Smooth muscle cell of the brain vasculature (primary cell): Measurements from ENCODE around the gene MEIS1.

Source experiments
- DNase-seq: peaks from one replicate; pipeline ENCODE4 v3.0.0-alpha.2; 2012; ENCODE audit warnings: low read depth, low spot score

MEIS1 gene

DNA sequence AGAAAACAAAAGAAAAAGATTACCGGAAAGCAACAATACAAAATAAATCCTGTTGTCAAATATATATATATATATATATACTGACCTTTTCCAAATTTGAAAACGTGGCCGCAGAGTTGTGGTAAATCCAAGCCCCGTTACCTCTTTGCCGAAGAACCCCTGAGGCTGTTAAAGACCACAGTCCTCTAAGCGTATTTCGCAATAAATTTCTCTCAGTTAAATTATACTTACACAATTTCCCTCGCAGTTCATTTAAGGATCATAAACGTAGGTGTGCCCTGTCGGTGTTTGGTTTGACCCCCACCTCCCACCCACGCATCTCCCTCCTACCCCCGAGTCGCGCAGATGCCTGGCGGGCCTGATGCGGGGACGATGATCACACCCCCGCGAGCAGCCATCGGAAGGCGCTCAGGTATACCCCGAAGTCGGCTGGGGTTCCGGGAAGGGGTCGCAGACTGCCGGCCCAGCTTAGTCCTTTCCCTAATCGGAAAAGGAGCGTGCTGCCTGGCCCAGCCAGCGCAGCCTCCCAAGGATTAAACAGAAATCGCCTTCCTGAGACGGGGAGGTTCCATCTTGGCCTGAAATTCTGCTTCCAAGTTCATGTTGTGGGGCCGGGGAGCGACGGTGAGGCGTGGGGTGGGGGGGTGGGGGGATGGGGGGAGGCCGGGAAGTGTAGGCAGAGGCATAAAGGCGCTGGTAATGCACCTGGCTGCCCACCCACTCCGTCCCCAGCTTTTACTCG, 2.9 kb upstream of the MEIS1 start:
- no peak for DNase-seq

DNA sequence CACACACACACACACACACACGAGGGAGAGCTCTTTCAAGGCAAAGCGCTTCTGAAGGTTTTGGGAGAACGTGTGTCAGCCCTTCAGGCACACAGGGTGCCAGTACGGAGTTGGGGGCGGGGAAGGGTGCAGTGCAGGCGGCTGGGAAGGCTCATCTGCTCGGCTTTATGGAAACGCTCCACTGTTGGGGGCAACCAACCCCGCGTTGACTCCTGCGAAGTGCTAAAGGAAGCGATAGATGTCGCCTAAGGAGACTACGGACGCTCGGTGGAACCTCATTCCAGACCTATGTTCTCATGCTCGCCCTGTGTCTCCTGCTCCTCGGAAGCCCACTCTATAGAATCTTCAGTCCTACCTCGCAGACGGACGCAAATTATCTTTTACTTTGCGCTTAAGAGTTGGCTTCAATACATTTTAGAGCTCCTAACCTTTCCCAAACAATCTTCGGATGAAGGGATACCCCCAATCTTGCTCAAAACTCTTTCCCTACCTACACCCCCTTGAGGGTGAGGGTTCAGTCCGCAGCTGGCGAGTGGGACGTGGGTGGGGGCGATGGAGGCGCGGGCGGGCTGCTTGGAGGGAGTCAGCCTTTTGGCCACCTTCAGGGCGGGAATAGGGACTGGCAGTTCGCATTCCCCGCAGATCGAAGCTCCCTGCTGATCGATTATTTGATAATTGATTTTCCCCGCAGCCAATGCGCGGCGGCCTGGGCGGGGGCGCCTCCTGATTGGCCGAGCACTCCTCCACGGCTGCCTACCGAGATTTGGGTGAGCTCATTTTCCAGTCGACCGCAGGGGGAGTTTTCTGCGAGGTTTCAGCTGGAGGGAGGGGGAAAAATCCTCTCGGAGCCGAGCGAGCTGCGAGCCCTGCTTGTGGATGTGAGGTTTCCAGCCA, 1.9 kb upstream of the MEIS1 start:
- no peak for DNase-seq

DNA sequence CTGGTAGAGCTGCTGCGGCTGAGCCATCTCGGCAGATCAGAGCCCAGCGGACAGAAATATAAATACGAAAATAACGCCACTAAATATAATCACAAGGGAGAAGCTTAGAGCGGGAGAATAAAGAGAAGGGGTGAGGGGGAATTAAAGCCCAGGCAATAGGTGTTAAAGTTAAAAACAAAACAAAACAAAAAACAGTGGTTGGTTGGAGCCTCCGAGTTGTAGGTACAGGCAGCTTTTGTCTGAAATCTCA, 1.3 kb upstream of the MEIS1 start:
- DNase-seq, result no peak

DNA sequence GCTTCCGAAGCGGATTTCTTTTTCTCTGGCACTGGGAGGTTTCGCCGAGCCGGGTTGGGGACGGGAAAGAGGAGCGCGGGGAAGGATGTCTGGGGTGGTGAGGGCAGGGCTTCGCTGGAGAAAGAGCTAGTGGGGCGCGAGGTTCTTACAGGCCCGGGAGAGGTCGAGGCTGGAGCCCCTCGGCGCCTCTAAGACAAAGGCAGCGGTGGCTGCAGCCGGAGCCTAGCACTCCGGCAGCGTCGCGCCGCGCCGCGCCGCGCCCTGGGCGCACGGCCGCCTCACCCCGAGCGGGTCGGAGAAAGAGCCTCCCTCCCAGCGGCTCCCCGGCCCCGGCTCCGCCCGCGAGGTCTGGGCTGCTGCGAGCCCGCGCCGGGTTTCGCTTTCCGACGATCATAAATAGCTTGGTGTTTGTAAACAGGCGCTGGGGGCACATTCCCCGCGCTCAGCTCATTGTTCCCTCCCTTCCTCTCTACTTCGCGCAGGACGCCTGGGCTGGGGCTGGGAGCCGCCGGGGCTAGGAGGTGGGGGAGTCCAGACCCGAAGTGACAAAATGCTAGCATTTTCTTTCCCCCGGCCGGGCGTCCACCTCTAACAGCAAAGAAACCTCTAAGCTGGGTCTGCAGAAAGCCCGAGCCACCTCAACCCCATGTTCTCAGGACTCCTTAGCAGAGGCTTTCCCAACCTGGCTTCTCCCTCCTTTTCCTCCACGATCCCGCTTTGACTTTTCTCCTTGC, 813 bp upstream of the MEIS1 start:
- DNase-seq, result no peak

DNA sequence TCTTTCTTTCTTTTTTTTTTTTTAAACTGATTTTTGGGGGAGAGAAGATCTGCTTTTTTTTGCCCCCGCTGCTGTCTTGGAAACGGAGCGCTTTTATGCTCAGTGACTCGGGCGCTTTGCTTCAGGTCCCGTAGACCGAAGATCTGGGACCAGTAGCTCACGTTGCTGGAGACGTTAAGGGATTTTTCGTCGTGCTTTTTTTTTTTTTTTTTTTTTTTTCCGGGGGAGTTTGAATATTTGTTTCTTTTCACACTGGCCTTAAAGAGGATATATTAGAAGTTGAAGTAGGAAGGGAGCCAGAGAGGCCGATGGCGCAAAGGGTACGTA, 587 bp downstream of the MEIS1 start:
- DNase-seq, result no peak

DNA sequence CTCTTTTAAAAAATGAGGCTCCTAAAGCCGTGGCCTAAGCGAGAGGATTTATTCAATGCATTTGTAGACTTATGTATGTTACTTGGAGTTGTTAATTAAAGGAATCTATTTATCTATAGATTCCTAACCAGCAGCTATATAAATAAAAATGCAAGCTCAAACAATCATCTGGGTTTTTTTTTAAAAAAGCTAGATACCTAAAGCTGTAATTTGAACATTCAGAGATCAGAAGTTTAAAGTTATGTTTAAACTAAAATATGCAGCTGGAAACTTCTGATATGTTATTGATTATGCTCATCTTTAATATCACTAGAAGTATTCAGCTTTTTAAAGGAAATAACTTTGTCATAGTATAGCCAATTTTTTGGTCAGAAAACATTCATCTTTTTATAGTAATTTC, 1.0 kb downstream of the MEIS1 start:
- no peak for DNase-seq

DNA sequence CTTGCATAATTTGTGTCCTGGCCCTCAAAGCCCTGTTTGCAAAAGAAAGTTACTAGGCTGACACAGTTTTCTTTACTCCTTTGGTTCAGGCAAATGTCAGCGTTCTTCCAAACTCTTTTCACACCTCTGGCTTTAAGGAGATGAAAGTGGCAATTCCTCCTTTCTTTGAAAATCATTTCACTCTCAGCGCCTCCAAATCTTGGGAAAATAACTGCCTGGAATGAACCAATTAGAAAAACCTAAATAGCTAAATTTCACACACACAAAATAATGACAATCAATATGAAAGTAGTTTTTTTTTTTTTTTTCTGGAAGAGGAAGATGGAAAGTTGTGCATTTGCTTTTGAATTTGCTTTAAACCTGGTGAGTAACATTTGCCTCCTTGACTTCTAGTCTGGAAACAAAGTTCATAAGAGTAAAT, 1.7 kb downstream of the MEIS1 start:
- DNase-seq, result no peak

DNA sequence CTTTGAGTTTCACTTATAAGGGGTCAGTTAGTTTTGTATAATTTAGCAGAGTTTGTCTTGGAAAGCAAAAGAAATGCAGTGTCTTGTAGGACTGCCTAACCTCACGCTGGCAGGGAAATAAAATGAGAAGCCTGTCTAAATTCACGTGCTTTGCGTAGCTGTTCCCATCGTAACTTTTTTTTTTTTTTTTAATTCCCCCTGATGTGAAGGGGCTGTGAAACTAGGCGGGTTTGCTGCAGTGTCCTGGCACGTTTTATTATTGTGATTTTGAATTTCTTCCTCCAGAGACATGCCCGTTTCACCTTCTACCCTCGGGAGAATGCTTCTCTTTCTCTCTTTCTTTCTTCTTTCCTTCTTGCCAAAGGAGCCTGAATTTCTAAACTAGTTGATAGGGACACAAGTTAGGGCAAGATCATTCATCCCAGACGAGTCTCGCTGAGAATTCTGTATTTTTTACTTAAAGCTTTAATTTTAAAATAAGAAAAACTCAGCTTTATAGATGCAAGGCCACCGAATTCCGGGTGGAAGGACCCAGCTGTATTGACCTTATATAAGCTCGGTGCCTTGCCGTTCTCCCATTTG, 2.3 kb downstream of the MEIS1 start:
- no peak for DNase-seq

DNA sequence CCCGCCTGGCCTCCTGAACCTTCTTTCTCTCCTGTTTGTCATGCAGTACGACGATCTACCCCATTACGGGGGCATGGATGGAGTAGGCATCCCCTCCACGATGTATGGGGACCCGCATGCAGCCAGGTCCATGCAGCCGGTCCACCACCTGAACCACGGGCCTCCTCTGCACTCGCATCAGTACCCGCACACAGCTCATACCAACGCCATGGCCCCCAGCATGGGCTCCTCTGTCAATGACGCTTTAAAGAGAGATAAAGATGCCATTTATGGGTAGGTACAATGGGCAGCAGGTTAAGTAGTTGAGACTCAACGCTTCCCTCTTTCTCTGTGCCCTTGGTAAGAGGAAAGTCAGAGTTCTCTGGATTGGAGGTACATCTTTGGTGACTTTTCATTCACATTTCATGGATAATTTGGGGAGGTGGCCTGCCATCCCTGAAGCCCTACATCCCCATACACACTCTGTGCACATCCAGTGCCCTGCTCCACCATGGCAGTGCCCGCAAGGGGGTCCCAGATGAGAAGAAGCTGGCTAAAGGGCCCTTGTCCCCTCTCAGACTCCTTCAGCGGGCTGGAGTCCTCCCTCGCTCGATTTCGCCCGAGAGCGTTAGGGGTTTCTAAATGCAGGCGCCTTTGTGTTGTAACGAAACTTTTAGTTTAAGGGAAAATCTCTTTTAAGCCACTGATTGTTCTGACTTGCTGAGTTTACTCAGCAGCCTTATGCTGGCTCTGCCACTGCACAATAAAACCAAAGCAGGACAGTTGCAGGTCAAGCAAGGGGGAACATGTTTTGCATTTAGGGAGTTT, 3.0 kb downstream of the MEIS1 start:
- DNase-seq, result no peak

DNA sequence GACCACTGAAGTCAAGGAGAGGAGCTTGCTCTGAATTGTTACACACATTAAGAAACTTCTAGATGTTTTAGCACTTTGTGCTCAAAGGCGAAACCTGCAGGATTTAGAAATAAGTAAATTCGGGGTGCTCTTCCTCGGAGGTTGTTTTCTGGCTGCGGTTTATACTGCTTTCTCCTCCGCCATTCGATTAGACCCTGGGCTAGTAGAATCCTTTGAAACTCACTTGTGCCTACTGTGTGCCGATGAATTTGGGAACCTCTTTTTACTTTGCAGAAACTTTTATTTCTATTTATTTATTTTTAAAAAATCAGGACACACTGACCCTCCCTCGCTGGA, 3.5 kb downstream of the MEIS1 start:
- no peak for DNase-seq

DNA sequence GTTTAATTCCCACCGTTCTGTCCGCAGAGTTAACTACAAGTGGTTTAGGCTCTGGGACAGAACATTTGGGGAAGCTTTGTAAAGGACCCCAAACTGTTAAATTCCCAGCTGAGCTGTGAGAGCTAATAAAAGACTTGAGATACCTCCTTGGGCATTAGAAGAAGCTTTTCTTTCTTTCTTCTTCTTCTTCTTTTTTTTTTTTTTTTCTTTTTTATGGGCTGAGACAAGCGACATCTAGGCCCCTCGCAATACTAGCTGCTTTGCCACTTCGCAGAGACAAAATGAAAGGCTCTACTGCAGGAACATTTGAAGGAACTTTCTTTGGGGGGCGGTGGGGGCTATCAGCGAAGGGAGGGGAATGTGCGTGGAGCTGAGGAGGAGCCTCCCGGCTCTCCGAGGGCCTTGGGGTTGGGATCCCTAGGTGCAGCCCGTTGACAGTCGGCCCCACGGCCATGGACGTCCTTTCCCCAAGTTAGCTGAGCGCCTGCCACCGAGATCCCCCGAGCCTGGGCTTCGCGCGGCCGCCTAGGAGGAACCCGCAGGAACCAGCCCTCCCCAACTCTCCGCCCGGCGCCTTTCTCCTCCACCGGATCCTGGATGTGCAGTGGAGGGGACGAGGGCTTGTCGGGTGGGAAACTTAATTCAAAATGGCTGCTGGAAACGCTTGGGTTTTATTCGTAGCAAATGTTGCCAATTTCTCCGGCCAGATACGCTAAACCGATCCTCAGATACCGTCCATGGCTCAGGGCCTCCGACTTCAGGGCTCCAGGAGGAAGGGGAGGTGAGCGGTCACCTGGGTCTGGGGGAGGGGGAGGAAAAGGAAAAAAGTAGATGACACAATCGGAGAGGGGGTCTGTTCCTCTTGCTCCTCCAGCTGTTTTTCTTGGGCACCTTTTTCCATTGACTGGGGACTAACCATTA, 4.2 kb downstream of the MEIS1 start:
- DNase-seq, result no peak

DNA sequence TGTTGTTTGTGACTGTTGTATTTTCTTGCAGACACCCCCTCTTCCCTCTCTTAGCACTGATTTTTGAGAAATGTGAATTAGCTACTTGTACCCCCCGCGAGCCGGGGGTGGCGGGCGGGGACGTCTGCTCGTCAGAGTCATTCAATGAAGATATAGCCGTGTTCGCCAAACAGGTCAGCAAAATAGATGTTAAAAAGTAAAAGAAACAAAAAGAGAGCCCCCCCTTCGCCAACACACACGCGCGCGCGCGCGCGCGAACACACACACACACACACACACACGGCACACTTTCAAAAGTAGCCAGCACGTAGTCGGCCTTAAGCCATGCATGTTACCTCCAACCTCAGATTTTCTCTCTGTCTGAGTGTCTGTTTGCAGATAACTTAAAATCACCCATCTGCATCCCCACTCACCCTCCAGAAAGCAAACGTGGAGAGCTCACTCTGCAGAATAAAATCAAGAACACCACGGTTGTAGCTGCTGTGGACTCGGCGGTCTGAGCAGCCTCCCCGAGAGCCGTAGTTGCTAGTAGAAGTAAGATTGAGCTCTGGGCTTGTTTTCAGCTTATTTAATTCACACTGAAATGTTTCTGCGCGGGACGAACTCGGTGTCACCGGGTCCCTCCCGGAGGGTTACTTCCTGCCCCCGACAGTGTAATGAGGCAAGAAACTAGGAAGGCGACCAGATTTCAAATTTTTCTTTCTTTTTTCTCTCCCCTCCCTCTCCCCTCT, 5.1 kb downstream of the MEIS1 start:
- DNase-seq, result no peak

DNA sequence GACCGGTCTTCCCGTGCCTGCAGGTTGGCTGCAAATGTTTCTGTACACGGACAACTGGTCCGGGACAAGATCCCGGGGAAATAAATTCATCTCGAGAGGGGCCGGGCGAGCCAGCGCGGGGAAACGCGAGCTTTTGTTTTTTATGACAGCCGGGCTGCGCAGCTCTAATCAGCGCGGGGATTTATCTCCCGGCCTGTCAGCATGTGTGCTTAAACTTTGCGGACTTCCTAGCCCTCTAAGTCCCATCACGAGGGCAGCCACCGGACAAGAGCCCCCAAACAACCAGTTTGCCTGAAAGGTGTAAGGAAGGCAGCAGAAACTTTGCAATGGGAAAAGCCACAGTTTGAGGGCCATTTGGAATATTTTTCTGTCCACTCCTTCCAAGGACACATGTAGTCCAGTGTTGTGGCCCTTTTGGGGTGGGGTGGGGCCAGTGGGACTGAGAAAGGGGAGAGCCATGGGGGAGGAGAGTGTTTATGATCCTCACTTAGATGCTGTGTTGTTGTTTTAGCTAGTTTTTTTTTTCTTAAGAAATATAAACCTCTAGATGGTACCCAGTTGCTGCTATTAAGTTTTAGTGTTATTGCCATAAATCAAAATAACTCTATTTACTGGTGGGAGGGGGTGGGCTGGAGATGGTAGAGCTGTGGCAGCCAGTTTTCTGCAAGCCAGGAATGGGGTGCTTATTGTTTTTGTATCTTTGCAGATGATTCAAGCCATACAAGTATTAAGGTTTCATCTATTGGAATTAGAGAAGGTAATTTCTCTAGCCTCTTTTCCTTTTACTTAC, 6.0 kb downstream of the MEIS1 start:
- no peak for DNase-seq

DNA sequence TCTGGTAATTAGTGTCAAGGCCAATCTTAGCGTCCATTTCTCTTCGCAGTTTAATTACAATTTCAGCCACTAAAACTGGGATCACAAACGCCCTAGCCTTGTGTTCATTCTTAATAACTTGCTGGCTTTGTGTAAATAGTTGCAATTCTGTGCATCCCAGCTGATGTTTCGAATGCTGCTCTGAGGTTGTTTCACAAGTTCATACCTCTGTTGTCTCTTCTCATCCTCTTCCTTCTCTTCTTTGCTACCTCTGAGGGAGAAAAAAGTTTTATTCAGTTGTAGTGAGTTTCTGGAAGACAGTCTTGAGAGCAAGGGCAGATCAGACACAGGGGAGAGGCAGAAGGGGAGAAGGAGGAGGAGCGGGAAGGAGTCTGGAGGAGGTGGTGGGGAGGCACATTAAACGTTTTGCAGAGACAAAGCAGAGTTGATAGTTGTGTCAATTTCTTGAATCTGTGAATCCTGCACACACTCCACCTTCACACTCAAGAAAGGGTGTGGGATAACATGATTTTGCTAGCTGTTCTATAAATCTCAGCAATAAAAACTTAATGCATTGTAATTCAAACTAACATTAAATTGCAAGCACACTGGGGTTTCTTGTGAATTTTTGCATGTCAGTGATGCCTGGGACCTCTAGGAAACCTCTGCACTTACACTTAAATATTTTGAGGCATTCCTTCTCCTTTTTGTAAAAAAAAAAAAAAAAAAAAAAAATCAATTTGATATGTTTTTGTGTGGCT, 6.8 kb downstream of the MEIS1 start:
- DNase-seq, result no peak

DNA sequence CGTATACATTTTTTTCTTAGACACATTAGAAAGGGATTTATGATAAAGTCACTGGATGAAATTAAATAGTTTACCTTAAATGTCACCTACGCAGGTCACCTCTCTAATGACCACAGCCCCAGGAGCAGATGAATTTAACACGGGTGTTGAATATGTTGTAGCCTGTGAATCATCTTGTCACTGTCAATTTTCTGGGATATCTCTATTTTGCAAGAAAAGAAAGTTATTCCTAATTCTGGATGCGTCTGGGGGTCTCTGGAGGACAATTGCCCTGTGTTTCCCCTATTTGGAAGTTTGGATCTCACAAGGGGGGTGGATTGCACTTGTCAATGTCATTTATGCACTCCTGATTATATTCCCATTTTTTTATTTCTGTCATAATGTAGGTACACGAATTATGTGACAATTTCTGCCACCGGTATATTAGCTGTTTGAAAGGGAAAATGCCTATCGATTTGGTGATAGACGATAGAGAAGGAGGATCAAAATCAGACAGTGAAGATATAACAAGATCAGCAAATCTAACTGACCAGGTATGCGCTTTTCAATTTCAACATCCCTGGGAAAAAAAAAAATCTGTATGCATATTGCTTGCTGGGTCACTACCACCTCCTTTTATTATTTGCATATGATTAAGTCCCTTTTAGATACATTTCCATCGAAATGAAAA, 7.7 kb downstream of the MEIS1 start:
- no peak for DNase-seq

DNA sequence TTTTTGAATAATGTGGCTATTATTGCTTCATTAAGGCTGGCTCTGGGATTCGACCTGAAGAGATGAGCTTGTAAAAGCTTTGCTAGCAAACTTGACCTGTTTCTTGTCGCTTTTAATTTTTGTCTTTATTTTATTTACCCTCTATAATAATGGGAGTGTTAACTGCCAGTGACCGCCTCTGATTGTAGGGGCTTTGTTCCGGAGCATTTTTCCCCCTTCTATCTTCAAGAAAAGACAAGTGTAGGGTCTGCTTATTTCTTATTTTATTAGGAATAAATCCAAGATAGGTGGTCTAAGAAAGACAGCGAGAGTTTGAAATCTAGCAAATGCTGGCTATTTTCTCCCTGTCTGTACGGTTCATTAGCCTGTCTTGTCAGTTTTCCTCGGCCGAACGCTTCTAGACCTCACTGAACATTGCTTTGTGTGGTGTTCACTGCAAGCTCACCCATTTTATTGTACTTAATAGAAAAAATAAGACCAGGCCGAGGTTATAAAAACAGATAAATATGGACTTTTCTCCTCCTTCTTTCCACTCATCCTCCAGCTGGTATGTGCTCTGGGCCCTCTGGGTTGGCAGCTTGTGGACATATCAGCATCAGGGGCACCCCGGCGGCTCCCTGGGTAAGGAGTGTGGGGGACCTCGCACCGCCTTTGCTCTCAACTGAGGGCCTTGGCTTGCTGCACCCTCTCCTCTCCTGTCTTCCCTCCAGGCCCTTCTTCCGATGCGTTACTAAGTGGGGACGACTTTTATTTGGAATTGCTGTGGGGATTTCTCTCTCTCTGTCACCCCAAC, 8.5 kb downstream of the MEIS1 start:
- no peak for DNase-seq
